Neural cell (in vitro differentiated cells): ENCODE results near the gene BAAT.

Experiments used
- POLR2AphosphoS5 ChIP-seq: IDR thresholded peaks from 2 replicates; pipeline ENCODE4 v1.6.1; 2012
- TF ChIP-seq, protein P1 (sequence below): fragments of 450-650 bp; IDR thresholded peaks from 2 replicates; pipeline ENCODE4 v1.5.1; 2014; ENCODE audit warnings: antibody characterized with exemption, mild to moderate bottlenecking, moderate library complexity; ENCODE audit not compliant: poor library complexity, severe bottlenecking

- TF ChIP-seq, protein P1, sequence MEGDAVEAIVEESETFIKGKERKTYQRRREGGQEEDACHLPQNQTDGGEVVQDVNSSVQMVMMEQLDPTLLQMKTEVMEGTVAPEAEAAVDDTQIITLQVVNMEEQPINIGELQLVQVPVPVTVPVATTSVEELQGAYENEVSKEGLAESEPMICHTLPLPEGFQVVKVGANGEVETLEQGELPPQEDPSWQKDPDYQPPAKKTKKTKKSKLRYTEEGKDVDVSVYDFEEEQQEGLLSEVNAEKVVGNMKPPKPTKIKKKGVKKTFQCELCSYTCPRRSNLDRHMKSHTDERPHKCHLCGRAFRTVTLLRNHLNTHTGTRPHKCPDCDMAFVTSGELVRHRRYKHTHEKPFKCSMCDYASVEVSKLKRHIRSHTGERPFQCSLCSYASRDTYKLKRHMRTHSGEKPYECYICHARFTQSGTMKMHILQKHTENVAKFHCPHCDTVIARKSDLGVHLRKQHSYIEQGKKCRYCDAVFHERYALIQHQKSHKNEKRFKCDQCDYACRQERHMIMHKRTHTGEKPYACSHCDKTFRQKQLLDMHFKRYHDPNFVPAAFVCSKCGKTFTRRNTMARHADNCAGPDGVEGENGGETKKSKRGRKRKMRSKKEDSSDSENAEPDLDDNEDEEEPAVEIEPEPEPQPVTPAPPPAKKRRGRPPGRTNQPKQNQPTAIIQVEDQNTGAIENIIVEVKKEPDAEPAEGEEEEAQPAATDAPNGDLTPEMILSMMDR: no peak
- TF ChIP-seq POLR2AphosphoS5: no peak
These were observed 1.4 kb downstream of the BAAT start for GRCh38 chr9:101383361-101383760.
